ENCODE measurements around the gene SULT4A1. TPM values are rescaled to one million over a fixed set of nuclear protein-coding genes. Genes with fewer than 3 reads are reported as not detected.

SULT4A1 gene
- total and polyA plus RNA-seq, 2 experiments from 2014 or later: 4.7 to 5.2 TPM

- TF ChIP-seq REST (IDR thresholded peaks at IDR 0.05; ENCODE audit: unreplicated experiment) (no peak), JUNB (IDR thresholded peaks at IDR 0.05; ENCODE audit: unreplicated experiment) (no peak), NANOG (IDR thresholded peaks at IDR 0.05; ENCODE audit: borderline replicate concordance) (no peak), ETS1 (IDR thresholded peaks at IDR 0.05) (no peak), EZH2 (IDR thresholded peaks at IDR 0.05; ENCODE audit: low read depth, unreplicated experiment) (no peak), STAT1 (IDR thresholded peaks at IDR 0.05; ENCODE audit: unreplicated experiment) (no peak), ZNF114 (CRISPR knock-in tag; IDR thresholded peaks at IDR 0.05) (no peak)
These were observed 67.0 kb downstream of the SULT4A1 start (continued) for GRCh38 chr22:43795320-43795719.

- H3K27ac ChIP-seq (ENCODE audit: low read depth): no peak overlapping the region
- H3K4me1 ChIP-seq (ENCODE audit: insufficient read depth): no peaks in the 10 kb centered on the region
- ATAC-seq: no peak
- H3K27me3 ChIP-seq (ENCODE audit: insufficient read depth): no peaks in the 10 kb centered on the region
- H3K4me3 ChIP-seq: no peak overlapping the region
- H3K4me2 ChIP-seq: no peak overlapping the region
- no peaks in the 10 kb centered on the region for H3K27me3 Mint-ChIP-seq (ENCODE audit: insufficient read depth, low read depth, poor library complexity)
- H3K4me1 Mint-ChIP-seq: no peaks in the 10 kb centered on the region
- H3K79me2 ChIP-seq (replicated peaks; ENCODE audit: insufficient read depth): no peaks in the 10 kb centered on the region
- no peak for DNase-seq (ENCODE audit: low spot score)
- H3K4me3 Mint-ChIP-seq: no peak overlapping the region
- no peaks in the 10 kb centered on the region for H3K36me3 ChIP-seq (ENCODE audit: insufficient read depth)
- no peak overlapping the region for H3K27ac Mint-ChIP-seq
- H3K9me2 ChIP-seq (ENCODE audit: insufficient read depth): no peaks in the 10 kb centered on the region
- H2AFZ ChIP-seq: no peak overlapping the region
- H3K9me3 Mint-ChIP-seq: no peaks in the 10 kb centered on the region; the same call in 2 of the 3 replicates
- no peaks in the 10 kb centered on the region for H3F3A ChIP-seq (replicated peaks; ENCODE audit: low read depth)
- no peaks in the 10 kb centered on the region for H3K36me3 Mint-ChIP-seq (ENCODE audit: low read depth)
- no peaks in the 10 kb centered on the region for H4K20me1 ChIP-seq (replicated peaks; ENCODE audit: insufficient read depth)
- no peak for TF ChIP-seq ZNF462 (CRISPR knock-in tag; IDR thresholded peaks at IDR 0.05)
- TF ChIP-seq ZNF331 (CRISPR knock-in tag; IDR thresholded peaks at IDR 0.05; ENCODE audit: low read depth): no peak
- TF ChIP-seq STAT1 (IDR thresholded peaks at IDR 0.05; ENCODE audit: unreplicated experiment): no peak
- TF ChIP-seq EZH2phosphoT487 (IDR thresholded peaks at IDR 0.05; ENCODE audit: unreplicated experiment): no peak
- TF ChIP-seq JUNB (IDR thresholded peaks at IDR 0.05; ENCODE audit: unreplicated experiment): no peak
- no peak for TF ChIP-seq CREB1 (CRISPR knock-in tag; IDR thresholded peaks at IDR 0.05; ENCODE audit: low read depth)
- TF ChIP-seq NANOG (IDR thresholded peaks at IDR 0.05; ENCODE audit: borderline replicate concordance): no peak
- TF ChIP-seq POLR2AphosphoS5 (IDR thresholded peaks at IDR 0.05; ENCODE audit: low read depth): no peak
- TF ChIP-seq EZH2 (IDR thresholded peaks at IDR 0.05; ENCODE audit: low read depth, unreplicated experiment): no peak
- no peak for TF ChIP-seq ETS1 (IDR thresholded peaks at IDR 0.05)
These were observed 69.4 kb downstream of the SULT4A1 start for GRCh38 chr22:43792905-43793304.

Measured in GM23338 (cell line).